Suprapubic skin (tissue), 4 donors: ENCODE data around the gene MYL12B. TPM values are rescaled to one million over a fixed set of nuclear protein-coding genes. Genes with fewer than 3 reads are reported as not detected.

Experiments used
- DNase-seq, 2 donors: peaks; one replicate each; pipeline ENCODE4 v3.0.0-alpha.2; 2019; ENCODE audit warnings: low spot score in 2 of 2
- H3K27ac ChIP-seq: fragments of 200-600 bp; sonication (generic); one replicate; pipeline ENCODE4 v1.5.1; 2019
- H3K27me3 ChIP-seq: fragments of 200-600 bp; sonication (generic); one replicate; pipeline ENCODE4 v1.5.1; 2019
- H3K36me3 ChIP-seq: fragments of 200-600 bp; sonication (generic); one replicate; pipeline ENCODE4 v1.5.1; 2019
- H3K4me1 ChIP-seq: fragments of 200-600 bp; sonication (generic); one replicate; pipeline ENCODE4 v1.5.1; 2019
- H3K4me3 ChIP-seq: fragments of 200-600 bp; sonication (generic); one replicate; pipeline ENCODE4 v1.5.1; 2019; ENCODE audit warnings: mild to moderate bottlenecking
- H3K9me3 ChIP-seq: fragments of 200-600 bp; sonication (generic); one replicate; pipeline ENCODE4 v1.5.1; 2019
- CTCF ChIP-seq, 2 donors: fragments of 200-600 bp in 1 of 2; fragments of 450-650 bp in 1 of 2; sonication (generic) in 1 of 2; IDR thresholded peaks; one replicate each; pipeline ENCODE4 v1.5.1; 2016 to 2019; ENCODE audit warnings: antibody characterized with exemption in 2 of 2, mild to moderate bottlenecking in 1 of 2, moderate library complexity in 1 of 2
- EP300 ChIP-seq: sonication (generic); formaldehyde crosslinking; IDR thresholded peaks from one replicate; pipeline ENCODE4 v1.6.1; 2017; ENCODE audit warnings: antibody characterized with exemption
- POLR2A ChIP-seq, 2 donors: fragments of 450-650 bp; IDR thresholded peaks; one replicate each; pipeline ENCODE4 v1.6.1; 2017; ENCODE audit warnings: antibody characterized with exemption in 2 of 2, mild to moderate bottlenecking in 2 of 2, moderate library complexity in 2 of 2
- POLR2AphosphoS5 ChIP-seq, 3 donors: sonication (generic); formaldehyde crosslinking; IDR thresholded peaks; one replicate each; pipeline ENCODE4 v1.6.1; 2017; ENCODE audit warnings: antibody characterized with exemption in 3 of 3
- WGBS: methylation state at CpG from one replicate; pipeline ENCODE4 v1.1.5; 2018; 5-methylcytosine and 5-hydroxymethylcytosine counted together
- total RNA-seq, 4 donors: library from RNA; depleted of rRNA; stranded (reverse); fragments of >200 nt; gene quantifications; one replicate each; pipeline ENCODE4 v1.1.0, GENCODE V29; 2016

The MYL12B gene
- total RNA-seq, 4 donors from 2014 or later: 182 to 333 (median 295) TPM

GRCh38 chr18:3230401-3231334, 31.3 kb upstream of the MYL12B start:
- WGBS: 81% methylated on average over 9 of the region's 9 CpGs
- H3K36me3 ChIP-seq: no peaks in the 10 kb centered on the region
- H3K27ac ChIP-seq: no peak overlapping the region
- DNase-seq: no peak
- no peak overlapping the region for H3K4me3 ChIP-seq
- no peaks in the 10 kb centered on the region for H3K27me3 ChIP-seq
- H3K4me1 ChIP-seq: peaks cover 6% of the 10 kb centered on the region
- H3K9me3 ChIP-seq: no peaks in the 10 kb centered on the region
- TF ChIP-seq POLR2AphosphoS5 (IDR thresholded peaks at IDR 0.05) (no peak), POLR2A (IDR thresholded peaks at IDR 0.05) (no peak), CTCF (IDR thresholded peaks at IDR 0.05) (no peak), EP300 (no peak)

- 93% methylated on average over 1 of the region's 1 CpG for WGBS
- H3K36me3 ChIP-seq: no peaks in the 10 kb centered on the region
- peaks cover 9% of the 10 kb centered on the region for H3K4me1 ChIP-seq
- no peak overlapping the region for H3K4me3 ChIP-seq
- no peaks in the 10 kb centered on the region for H3K9me3 ChIP-seq
- no peak for TF ChIP-seq POLR2AphosphoS5 (IDR thresholded peaks at IDR 0.05)
- TF ChIP-seq EP300: no peak
- TF ChIP-seq CTCF (IDR thresholded peaks at IDR 0.05): no peak
- no peak for TF ChIP-seq POLR2A (IDR thresholded peaks at IDR 0.05)
- H3K27me3 ChIP-seq: no peaks in the 10 kb centered on the region
- no peak overlapping the region for H3K27ac ChIP-seq
- no peak for DNase-seq
Measured at GRCh38 chr18:3233004-3233403, 28.9 kb upstream of the MYL12B start.

- no peak for DNase-seq
- no peak overlapping the region for H3K27ac ChIP-seq
- WGBS: 87% methylated on average over 4 of the region's 4 CpGs
- no peaks in the 10 kb centered on the region for H3K36me3 ChIP-seq
- no peaks in the 10 kb centered on the region for H3K9me3 ChIP-seq
- peaks cover 9% of the 10 kb centered on the region for H3K4me1 ChIP-seq
- TF ChIP-seq POLR2AphosphoS5 (IDR thresholded peaks at IDR 0.05): no peak
- TF ChIP-seq EP300: no peak
- no peak for TF ChIP-seq POLR2A (IDR thresholded peaks at IDR 0.05)
- no peak for TF ChIP-seq CTCF (IDR thresholded peaks at IDR 0.05)
- H3K27me3 ChIP-seq: no peaks in the 10 kb centered on the region
- no peak overlapping the region for H3K4me3 ChIP-seq
Measured at GRCh38 chr18:3233433-3234168, 28.3 kb upstream of the MYL12B start.

GRCh38 chr18:3234457-3234856, 27.5 kb upstream of the MYL12B start:
- Histone ChIP-seq H3K4me1 (peaks cover 9% of the 10 kb centered on the region), H3K9me3 (no peaks in the 10 kb centered on the region), H3K27me3 (no peaks in the 10 kb centered on the region), H3K4me3 (no peak overlapping the region), H3K27ac (no peak overlapping the region), H3K36me3 (no peaks in the 10 kb centered on the region)
- WGBS: 20% methylated on average over 5 of the region's 5 CpGs
- no peak for DNase-seq
- TF ChIP-seq EP300 (no peak), POLR2AphosphoS5 (IDR thresholded peaks at IDR 0.05) (no peak), POLR2A (IDR thresholded peaks at IDR 0.05) (no peak), CTCF (IDR thresholded peaks at IDR 0.05) (no peak)

- TF ChIP-seq POLR2AphosphoS5 (IDR thresholded peaks at IDR 0.05): no peak
- no peak for TF ChIP-seq CTCF (IDR thresholded peaks at IDR 0.05)
- TF ChIP-seq POLR2A (IDR thresholded peaks at IDR 0.05): no peak
- no peak for TF ChIP-seq EP300
- no peaks in the 10 kb centered on the region for H3K27me3 ChIP-seq
- DNase-seq: no peak
- WGBS: 94% methylated on average over 2 of the region's 2 CpGs
- H3K9me3 ChIP-seq: no peaks in the 10 kb centered on the region
- H3K4me1 ChIP-seq: peaks cover 9% of the 10 kb centered on the region
- H3K4me3 ChIP-seq: no peak overlapping the region
- no peaks in the 10 kb centered on the region for H3K36me3 ChIP-seq
- no peak overlapping the region for H3K27ac ChIP-seq
Measured at GRCh38 chr18:3235846-3236245, 26.1 kb upstream of the MYL12B start.
